GM18907 (cell line): ENCODE measurements around the gene GNA14.

Experiments
- ATAC-seq: cut with Tn5 transposase; IDR thresholded peaks from one replicate; pipeline ENCODE4 v1.9.1; 2021; ENCODE audit warnings: mild to moderate bottlenecking, moderate library complexity; ENCODE audit not compliant: unreplicated experiment

The GNA14 gene

DNA sequence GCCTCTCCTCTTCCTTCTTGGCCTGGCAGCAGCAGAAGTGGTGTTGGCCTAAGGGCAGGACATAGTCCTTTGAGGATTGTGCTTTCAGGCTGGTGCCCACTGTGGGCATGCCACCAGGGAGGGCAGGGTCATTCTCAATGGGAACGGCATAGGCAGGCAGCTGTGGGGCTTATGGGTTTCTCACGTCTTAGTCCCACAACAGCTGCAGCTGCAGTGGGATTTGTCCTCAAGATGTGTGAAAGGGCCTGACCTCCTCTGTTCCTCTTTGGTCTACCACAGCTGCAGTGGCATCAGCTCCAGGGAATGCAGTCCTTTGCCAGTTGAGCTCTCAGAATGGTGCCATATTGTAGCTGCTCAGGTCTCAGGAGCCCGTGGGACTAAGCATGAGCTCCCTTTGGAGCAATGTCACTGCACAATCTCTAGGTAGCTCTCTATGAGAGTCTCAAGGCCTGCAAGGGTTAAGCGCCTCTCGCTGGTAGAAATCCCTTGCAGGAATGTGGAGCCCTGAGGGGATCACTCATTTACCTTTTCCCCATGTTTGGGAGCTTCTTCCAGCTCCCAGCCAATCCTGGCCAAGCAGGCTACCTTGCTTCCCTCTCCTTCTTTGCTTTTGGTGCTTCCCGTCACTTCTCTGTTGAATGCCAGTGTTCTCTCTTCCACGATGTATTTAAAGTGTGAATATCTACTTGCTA, 104.8 kb downstream of the GNA14 start:
- ATAC-seq, result no peak

DNA sequence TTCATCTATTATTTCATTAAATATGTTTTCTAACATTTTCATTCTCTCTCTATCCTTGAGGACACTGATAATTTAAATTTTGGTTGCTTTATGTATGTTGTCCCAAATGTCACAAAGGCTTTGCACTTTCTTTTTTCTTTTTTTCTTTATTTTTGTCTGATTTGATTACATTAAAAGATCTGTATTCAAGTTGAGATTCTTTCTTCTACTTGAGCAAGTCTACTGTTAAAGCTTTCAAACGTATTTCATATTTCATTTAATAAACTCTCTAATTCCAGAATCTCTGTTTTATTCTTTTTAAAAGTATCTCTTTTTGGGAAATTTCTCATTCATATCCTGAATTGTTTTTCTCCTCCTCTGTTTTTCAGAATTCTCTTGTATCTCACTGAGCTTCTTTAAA, 106.5 kb downstream of the GNA14 start:
- no peak for ATAC-seq

DNA sequence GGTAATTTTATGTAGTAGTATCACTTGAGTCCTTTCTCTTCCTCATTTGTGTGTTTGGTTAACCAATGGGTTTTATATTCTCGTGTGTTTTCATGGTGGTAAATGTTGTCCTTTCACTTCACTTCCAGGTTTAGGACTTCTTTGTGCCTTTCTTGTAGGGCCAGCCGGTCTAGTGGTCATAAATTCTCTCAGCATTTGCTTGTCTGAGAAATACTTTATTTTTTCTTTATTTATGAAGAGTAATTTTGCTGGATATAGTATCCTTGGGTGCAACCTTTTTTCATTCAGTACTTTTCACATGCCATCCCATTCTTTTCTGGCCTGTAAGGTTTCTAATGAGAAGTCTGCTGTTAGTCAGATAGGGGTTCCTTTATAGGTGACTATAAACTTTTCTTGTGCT, 107.1 kb downstream of the GNA14 start:
- no peak for ATAC-seq

DNA sequence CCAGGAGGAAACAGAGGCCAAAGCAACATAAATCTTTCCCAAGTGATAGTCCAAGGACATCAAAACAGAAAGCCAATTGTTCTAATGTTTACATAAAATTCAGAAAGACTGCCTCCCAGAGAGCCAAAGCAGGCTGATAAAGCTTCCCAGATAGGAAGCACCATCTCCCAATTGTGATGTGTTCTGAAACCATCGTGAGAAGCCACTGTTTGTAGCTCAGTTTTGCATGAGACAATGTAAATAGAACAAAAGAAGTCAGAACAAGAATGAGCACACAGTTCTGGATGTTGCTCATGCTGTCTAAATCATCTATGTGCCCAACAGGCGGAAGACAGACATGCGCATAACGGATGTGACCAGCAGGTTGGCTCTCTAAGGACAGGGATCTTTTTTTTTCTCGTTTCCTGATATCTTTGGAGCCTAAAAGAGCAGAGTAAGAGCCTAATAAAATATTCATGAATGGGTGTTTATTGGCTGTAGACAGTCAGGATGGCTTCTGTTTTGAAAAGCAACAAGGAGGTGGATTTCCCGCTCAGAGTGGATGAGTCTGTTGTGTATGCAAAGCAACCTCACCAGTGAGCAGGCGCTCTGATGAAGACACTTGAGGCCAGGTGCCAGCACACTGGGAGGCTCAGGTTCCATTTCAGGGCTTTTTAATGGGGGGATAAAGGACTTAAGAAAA, 113.6 kb downstream of the GNA14 start:
- no peak for ATAC-seq

DNA sequence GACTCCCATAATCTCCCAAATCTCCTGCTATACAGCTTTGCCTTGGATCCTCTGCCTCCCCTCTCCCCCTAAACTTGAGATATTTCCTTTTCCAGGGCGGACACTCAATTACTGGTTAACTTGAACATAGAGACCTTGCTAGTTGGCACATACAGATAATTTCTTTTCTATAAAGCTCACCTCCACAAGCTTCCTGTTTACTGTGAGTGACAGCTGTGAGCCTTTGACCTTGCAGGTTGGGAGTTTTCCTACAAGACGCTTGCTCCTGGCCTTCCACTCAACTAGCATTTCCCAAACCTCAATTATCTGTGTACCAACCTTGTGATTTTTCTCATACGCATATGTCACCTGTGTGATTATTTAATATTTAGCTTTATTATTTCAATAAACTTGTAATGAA, 114.5 kb downstream of the GNA14 start:
- no peak for ATAC-seq

DNA sequence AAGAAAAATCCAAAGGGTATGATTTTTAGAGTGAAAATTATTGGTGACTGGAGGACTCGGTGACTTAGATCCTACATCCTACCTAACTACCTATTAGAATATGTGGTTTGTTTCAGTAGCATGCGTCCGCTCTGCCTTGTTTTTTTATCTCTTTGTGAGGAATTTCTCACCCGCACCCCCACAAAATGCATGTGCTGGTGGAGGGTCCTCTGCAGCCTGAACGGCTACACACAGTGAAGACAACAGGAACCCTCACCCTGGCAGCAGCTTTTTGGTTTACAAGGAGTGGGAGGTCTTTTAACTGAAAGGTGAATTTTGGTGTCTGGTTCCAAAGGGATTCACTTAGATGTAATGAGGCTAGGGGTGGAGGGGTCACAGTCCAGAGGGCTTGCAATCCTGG, 115.5 kb downstream of the GNA14 start:
- ATAC-seq, result no peak

DNA sequence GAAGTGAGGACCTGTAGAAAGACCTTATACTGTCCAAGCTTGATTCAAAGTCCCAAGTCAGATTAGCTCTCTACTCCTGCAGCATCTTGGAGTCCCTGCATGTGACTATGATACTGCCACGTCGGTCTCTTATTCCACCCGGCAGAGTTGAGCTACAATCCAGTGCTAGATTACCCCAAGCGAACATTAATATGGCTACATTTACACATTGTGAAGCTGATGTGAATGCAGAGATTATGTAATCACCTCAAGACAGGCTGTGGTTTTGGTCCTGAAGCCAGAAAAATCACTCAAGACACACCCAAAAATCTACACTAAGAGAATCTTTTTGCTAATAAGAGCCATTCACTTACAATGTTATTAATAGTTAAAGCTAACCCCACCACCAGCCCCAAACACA, 116.7 kb downstream of the GNA14 start:
- no peak for ATAC-seq

DNA sequence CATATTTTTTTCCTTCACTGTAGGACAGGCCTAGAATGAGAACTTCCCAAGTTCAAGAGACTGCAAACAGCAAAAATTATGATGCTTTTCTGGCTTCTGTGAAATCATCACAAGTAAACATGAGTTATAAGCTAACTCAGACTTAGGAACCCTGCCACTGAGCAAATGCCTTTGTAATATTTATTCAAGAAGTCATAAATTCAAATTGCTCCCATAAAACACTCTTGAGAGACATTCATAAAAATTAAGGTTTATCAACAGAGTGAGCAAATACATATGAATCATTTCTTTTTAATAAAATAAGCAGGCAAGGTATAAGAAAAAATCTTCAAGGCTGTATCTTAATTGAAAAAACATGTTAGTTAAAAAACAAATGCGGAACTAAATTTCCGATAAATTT, 124.2 kb downstream of the GNA14 start:
- no peak for ATAC-seq

DNA sequence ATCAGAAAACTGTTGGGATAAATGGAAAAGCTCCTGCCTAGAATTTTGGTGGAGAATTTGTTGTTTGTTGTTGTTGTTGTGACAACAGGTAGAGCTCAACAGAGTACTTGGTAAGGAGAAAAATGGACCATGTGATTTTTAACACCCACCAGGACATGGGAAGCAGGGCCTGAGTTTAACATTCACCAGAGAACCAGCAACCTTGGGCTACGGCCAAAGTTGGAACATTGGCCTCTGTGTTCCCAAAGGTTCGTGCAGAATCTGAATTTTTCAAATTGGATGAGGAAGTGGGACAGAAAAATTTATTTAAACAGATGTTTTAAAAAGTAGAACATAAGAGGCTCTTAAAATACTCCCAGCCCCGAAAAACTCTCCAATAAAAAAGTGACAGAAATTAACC, 127.0 kb downstream of the GNA14 start:
- no peak for ATAC-seq

DNA sequence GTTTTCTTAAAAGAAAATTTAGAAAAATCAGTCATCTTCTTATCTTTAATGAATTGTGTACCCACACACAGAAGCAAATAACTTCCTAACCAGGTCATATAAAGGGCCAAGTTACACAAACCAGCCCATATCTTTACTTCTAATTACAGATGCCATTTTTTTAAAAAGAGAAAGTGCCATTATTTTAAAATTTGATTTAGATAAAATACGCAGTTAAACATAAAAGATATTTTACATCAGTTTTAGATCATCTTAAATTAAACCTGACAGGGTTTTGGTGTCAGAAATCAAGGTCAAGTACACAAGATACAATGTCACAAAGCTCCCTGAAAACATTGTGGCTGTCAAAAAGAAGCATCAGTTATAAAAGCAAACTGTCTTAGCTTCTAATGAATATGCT, 129.4 kb downstream of the GNA14 start:
- ATAC-seq, result no peak

DNA sequence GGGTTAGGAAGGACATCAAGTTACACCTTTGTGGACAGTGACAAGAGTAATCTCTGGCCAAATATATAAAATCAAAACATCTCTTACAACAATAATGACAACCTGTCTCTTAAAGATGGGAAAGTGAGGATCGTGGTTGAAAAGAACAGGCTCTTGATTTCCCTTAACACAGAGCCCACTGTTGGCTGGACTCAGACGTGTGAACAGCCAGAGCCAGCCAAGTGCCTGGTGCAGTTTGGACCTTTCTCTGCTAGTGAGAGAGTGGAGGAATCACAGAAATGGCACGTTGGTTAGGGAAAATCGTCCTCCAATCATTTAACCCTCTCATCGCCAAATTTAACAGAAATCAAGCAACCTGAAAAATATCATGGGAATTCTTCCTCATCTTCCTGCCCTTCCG, 131.3 kb downstream of the GNA14 start:
- no peak for ATAC-seq

DNA sequence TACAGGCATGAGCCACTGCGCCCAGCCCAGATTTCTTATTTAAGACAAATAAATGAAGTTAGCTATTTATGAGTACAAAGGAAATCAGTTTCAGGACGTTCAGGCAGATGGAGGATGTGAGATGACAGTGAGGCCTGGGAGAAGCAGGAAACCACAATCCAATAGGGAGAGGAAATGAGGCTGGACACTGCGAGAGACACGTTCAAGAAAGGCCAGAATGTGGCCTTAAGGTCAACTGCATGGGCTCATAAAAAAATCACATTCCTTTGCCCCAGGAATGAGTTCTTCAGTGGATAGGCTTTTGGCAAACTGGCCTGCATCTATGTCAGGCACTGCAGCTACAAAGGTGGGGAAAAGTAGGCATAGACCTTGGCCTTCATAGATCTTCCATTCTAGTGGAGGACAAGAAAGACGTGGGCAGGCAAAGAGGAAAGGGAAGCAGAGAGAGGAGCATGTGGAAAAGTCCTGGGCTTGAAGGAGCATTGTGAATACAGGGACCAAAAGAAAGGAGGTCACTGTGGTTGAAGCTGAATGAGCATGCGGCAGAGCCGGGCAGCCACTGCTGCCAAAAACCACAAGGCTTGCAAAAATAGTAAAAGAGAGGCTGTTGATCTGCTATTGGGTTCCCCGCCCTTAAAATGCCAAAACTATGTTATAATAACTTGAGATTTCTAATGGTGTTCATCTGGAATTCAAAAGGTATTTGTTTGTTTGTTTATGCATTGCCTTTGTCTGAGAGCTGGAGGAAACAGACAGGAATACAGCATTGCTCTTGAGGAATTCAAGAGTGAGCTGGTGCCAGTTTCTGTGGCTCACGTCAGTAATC, 133.0 kb downstream of the GNA14 start:
- no peak for ATAC-seq

DNA sequence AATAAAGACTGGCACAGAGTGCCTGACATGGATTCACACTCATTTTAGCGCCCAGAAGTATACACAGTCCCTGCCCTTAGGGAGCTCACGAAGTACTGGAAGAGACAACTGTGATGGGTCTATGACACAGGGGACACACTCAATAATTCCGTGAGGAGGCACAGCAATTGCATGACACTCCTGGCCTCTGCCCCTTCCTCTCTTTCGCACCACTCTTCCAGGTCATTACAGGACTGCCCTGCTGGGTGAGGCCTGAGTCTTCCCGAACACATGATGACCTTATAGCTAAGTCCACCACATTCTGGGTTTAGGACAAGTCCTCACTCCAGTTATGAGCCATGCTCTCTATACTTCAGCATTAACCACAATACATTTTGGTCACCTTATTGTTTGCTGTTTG, 134.7 kb downstream of the GNA14 start:
- no peak for ATAC-seq

DNA sequence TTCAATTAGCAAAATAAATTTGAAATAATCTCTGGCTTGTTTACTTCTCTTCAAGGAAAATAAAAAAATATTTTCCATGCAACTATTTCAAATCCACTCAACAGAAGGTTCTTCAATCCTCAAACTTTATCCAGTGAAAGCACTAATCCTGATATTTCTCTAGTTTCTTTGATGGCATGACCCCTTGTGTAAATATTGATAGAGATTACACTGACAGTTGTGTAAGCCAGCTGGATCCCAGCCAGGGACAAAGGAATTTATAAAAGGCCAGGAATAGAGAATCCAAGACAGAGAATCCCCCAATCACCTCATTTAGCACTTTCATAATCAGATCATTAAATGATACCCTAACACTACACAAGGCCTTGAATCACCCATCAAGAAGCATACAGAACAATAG, 135.2 kb downstream of the GNA14 start:
- ATAC-seq, result no peak

DNA sequence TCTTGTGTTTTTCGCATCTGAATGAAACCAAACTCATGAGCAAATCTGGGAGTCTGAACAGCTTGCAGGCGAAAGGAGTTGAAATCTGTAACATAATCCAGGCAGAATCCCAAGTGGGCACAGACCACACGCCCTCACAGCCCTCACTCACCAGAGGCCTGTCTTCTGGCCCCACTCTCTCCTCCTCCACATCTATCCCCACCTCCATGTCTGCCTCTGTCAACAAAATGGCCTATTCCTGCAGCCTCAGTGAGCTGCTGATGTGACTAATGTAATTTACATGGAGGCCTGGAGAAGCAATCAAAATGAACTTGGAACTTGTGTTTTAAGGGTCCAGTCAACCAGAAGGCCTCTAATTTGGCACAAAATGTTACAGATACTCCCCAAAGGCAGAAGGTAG, 136.6 kb downstream of the GNA14 start:
- no peak for ATAC-seq

DNA sequence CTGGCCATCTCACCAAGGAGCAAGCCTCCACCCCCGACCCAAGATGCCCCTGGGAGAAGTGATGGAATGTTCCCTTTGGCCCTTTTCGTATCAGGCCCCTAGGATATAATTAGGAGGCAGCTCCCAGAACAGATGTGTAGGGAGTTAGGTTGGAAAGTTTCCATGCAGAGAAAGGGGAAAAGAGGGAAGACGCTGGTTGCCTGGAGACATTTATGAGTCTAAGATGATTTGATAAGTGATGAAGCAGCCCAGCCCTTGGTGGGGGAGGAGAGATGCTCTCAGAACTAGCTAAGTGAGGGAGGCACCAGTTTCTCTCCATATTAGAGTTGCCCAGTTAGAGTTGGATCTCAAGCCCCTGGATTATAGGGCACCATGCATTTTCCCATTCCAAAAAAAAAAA, 137.5 kb downstream of the GNA14 start:
- ATAC-seq, result no peak

DNA sequence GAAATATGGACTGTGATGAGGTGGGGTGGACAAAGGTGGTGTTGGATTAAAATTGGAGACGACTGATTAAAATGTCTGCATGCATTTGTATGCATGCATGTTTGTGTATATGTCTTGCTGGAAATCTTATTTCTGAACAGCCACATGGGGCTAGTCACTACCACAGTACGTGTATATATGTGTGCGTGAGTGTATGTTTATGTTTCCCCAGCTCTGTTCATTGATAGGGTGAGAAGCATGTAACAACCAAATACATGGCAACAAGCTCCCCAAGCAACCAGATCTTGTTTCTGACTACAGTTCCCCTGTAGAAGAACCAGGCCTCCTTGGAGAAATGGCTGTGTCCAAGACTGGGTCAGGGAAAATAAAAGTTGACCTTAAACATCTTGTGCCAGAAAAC, 139.7 kb downstream of the GNA14 start:
- no peak for ATAC-seq

DNA sequence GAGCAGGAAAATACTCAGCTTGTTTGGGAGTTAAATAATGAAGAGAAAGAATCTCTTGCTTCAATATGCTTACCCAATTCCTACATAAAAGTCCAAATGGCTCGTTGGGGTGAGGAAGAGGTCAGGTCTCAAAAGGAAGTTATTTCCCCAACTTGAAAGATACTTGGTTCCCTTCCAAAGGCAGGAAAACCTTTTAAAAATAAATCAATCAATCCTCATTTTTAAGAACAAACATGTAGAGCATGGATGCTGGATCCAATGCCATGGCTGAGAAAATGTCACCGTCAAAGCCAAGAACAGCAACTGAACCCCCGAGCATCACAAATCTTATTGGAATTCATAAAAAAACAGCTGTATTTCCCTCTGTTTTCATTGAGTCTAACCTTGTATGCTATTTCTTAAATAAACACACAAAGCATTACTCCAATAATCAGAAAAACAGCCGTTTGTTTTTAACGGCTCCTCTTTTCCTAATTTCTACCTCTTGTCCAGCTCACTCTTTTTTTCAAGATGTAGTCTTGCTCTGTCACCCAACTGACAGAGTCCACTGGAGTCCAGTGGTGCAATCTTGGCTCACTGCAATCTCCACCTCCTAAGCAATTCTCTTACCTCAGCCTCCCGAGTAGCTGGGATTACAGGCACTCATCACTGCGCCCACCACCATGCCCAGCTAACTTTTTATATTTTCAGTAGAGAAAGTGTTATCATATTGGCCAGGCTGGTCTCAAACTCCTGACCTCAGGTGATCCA, 140.7 kb downstream of the GNA14 start:
- no peak for ATAC-seq

DNA sequence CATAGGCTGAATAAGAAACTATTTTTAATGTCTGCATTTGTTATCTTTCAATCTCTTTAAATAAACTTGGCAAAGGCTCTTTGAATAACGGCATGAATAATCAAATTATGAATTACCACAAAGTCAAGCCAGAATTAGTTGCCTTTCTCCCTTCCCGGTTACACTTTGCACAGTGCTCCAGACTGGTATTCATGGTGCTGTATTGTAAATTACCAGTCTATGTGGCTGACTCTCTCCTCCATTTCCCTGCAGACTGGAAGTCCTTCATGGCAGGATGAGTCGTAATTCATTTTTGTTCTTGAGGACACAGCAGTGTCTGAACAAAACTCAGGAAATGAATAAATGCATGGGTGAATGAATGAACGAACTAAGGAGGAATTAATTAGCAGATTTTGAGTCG, 142.9 kb downstream of the GNA14 start:
- no peak for ATAC-seq

DNA sequence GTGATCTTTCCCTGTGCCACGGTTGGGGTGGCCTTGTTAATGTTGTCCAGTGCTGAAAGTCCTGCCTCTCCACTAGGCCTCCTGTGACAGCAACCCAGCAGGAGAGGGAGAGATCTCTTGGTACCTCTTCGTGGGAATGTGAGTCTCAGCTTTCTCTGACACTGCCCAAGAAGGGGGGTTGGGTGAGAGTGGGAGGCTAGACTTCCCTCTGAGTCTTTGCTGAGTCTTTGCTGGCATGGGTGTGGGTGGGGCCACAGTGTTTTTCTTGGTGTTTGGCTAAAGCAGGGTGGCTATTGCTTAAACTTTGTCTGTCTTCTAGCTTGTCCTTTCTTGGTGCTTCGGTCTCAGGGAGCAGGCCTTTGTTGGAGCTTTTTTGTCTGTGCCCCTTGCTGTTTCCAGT, 145.6 kb downstream of the GNA14 start:
- no peak for ATAC-seq

DNA sequence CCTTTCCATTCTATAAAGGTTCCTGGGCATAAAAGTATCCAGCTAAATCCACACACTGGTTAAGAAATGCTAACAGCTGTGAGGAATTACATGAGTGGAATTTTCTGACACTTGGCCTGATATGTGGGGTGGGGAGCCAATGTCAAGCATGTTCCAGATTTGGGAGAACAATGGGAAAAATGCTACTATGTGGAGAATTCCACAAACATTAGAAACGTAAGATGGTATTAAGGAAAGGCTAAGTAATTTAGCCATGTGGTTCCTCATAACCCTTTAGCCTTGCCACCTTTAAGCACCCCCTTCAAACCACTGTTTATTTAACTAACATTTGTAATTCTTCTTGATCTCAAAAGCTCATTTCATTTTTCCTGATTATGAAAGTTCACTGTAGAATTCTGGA, 149.2 kb downstream of the GNA14 start:
- ATAC-seq, result no peak
